H9 (cell line): ENCODE data around the gene ZHX3. TPM values are rescaled to one million over a fixed set of nuclear protein-coding genes. Genes with fewer than 3 reads are reported as not detected.

Experiments
- DNase-seq: peaks from one replicate; pipeline ENCODE4 v3.0.0-alpha.2; 2017
- H2AFZ ChIP-seq: one replicate; pipeline ENCODE4 v1.6.1; 2013; ENCODE audit warnings: mild to moderate bottlenecking, low read length, control low read depth, moderate library complexity
- H2AK5ac ChIP-seq: 2 replicates; pipeline ENCODE4 v1.6.1; 2013; ENCODE audit warnings: low read length, control low read depth, mixed read lengths; ENCODE audit not compliant: insufficient read length
- H2BK120ac ChIP-seq: one replicate; pipeline ENCODE4 v1.6.1; 2013; ENCODE audit warnings: low read depth, mild to moderate bottlenecking, low read length, control low read depth, inconsistent platforms; ENCODE audit not compliant: poor library complexity, severe bottlenecking
- H2BK12ac ChIP-seq: 2 replicates; pipeline ENCODE4 v1.6.1; 2013; ENCODE audit warnings: low read length, control low read depth, mixed read lengths, low read depth; ENCODE audit not compliant: insufficient read length
- H2BK15ac ChIP-seq: 2 replicates; pipeline ENCODE4 v1.6.1; 2013; ENCODE audit warnings: low read depth, low read length, control low read depth
- H2BK20ac ChIP-seq: one replicate; pipeline ENCODE4 v1.6.1; 2013; ENCODE audit warnings: low read depth, mild to moderate bottlenecking, low read length, control low read depth, inconsistent platforms; ENCODE audit not compliant: poor library complexity, severe bottlenecking
- H2BK5ac ChIP-seq: 2 replicates; pipeline ENCODE4 v1.6.1; 2013; ENCODE audit warnings: low read length, control low read depth, mixed read lengths; ENCODE audit not compliant: insufficient read length
- H3K14ac ChIP-seq: 2 replicates; pipeline ENCODE4 v1.6.1; 2013; ENCODE audit warnings: low read length, control low read depth; ENCODE audit not compliant: insufficient read depth
- H3K18ac ChIP-seq: 2 replicates; pipeline ENCODE4 v1.6.1; 2013; ENCODE audit warnings: low read depth, mild to moderate bottlenecking, mixed read lengths, low read length, control low read depth; ENCODE audit not compliant: insufficient read length
- H3K23ac ChIP-seq: 2 replicates; pipeline ENCODE4 v1.6.1; 2013; ENCODE audit warnings: low read length, control low read depth, mixed read lengths, low read depth; ENCODE audit not compliant: insufficient read length
- H3K23me2 ChIP-seq: 2 replicates; pipeline ENCODE4 v1.6.1; 2013; ENCODE audit warnings: low read depth, mild to moderate bottlenecking, mixed read lengths, low read length, control low read depth; ENCODE audit not compliant: insufficient read length, poor library complexity, severe bottlenecking
- H3K27ac ChIP-seq: 2 replicates; pipeline ENCODE4 v1.5.1; 2013; ENCODE audit warnings: low read length, control low read depth, mixed read lengths, low read depth; ENCODE audit not compliant: insufficient read length
- H3K27me3 ChIP-seq: 2 replicates; pipeline ENCODE4 v1.6.1; 2013; ENCODE audit warnings: low read length, control low read depth, inconsistent platforms; ENCODE audit not compliant: insufficient read depth
- H3K4ac ChIP-seq: 2 replicates; pipeline ENCODE4 v1.6.1; 2013; ENCODE audit warnings: low read depth, mild to moderate bottlenecking, control low read depth, inconsistent platforms, low read length, moderate library complexity
- H3K4me1 ChIP-seq: 2 replicates; pipeline ENCODE4 v1.6.1; 2013; ENCODE audit warnings: low read length, control low read depth, inconsistent platforms; ENCODE audit not compliant: insufficient read depth
- H3K4me2 ChIP-seq: 2 replicates; pipeline ENCODE4 v1.6.1; 2013; ENCODE audit warnings: low read length, control low read depth, mixed read lengths; ENCODE audit not compliant: insufficient read length, insufficient read depth
- H3K56ac ChIP-seq: 2 replicates; pipeline ENCODE4 v1.6.1; 2013; ENCODE audit warnings: low read depth, mild to moderate bottlenecking, mixed read lengths, low read length, control low read depth; ENCODE audit not compliant: insufficient read length
- H3K79me1 ChIP-seq: 2 replicates; pipeline ENCODE4 v1.6.1; 2013; ENCODE audit warnings: low read depth, mild to moderate bottlenecking, moderate library complexity, low read length, control low read depth, inconsistent platforms; ENCODE audit not compliant: insufficient read depth, poor library complexity, severe bottlenecking
- H3K79me2 ChIP-seq: 2 replicates; pipeline ENCODE4 v1.6.1; 2013; ENCODE audit warnings: low read length, control low read depth, inconsistent platforms; ENCODE audit not compliant: insufficient read depth
- H3K9ac ChIP-seq: 2 replicates; pipeline ENCODE4 v1.6.1; 2013; ENCODE audit warnings: low read length, control low read depth, mixed read lengths; ENCODE audit not compliant: insufficient read length; ENCODE audit errors: extremely low read depth
- H3K9me3 ChIP-seq: one replicate; pipeline ENCODE4 v1.6.1; 2013; ENCODE audit warnings: low read depth, low read length, inconsistent platforms; ENCODE audit not compliant: control insufficient read depth
- H3T11ph ChIP-seq: one replicate; pipeline ENCODE4 v1.6.1; 2013; ENCODE audit warnings: mild to moderate bottlenecking, low read length, control low read depth, inconsistent platforms
- H4K20me1 ChIP-seq: one replicate; pipeline ENCODE4 v1.6.1; 2013; ENCODE audit not compliant: control insufficient read depth, insufficient read length, insufficient read depth
- H4K5ac ChIP-seq: 2 replicates; pipeline ENCODE4 v1.6.1; 2013; ENCODE audit warnings: low read depth, mild to moderate bottlenecking, mixed read lengths, low read length, control low read depth; ENCODE audit not compliant: insufficient read length
- H4K8ac ChIP-seq: replicated peaks from 2 replicates; pipeline ENCODE4 v1.6.1; 2013; ENCODE audit warnings: low read length, control low read depth, mixed read lengths, low read depth; ENCODE audit not compliant: insufficient read length
- H4K91ac ChIP-seq: 2 replicates; pipeline ENCODE4 v1.6.1; 2013; ENCODE audit warnings: low read depth, mild to moderate bottlenecking, moderate library complexity, mixed read lengths, low read length, control low read depth; ENCODE audit not compliant: insufficient read length
- H3K27ac Mint-ChIP-seq, 3 experiments: 2 replicates in 2 of 3; 3 replicates in 1 of 3; pipeline ENCODE4 v1.8.0; 2020 to 2021; ENCODE audit warnings: mixed read lengths in 3 of 3, mild to moderate bottlenecking in 1 of 3, moderate library complexity in 1 of 3
- H3K27me3 Mint-ChIP-seq: 2 replicates; pipeline ENCODE4 v1.8.0; 2021; ENCODE audit warnings: low read depth, mild to moderate bottlenecking, moderate library complexity, mixed read lengths
- H3K36me3 Mint-ChIP-seq, 3 experiments: 2 replicates in 2 of 3; 3 replicates in 1 of 3; pipeline ENCODE4 v1.8.0; 2020 to 2021; ENCODE audit warnings: low read depth in 3 of 3, mixed read lengths in 3 of 3; ENCODE audit not compliant: insufficient read depth in 1 of 3
- H3K4me1 Mint-ChIP-seq, 2 experiments: 2 replicates each; pipeline ENCODE4 v1.8.0; 2020; ENCODE audit warnings: mixed read lengths in 2 of 2
- H3K4me3 Mint-ChIP-seq, 2 experiments: 2 replicates in 1 of 2; 3 replicates in 1 of 2; pipeline ENCODE4 v1.8.0; 2020 to 2021; ENCODE audit warnings: mild to moderate bottlenecking in 2 of 2, mixed read lengths in 2 of 2, moderate library complexity in 1 of 2
- H3K9me3 Mint-ChIP-seq, 2 experiments: 2 replicates in 1 of 2; 3 replicates in 1 of 2; pipeline ENCODE4 v1.8.0; 2020; ENCODE audit warnings: mild to moderate bottlenecking in 2 of 2, mixed read lengths in 2 of 2, moderate library complexity in 1 of 2
- WGBS: extraction: QIAGEN DNeasy Blood & Tissue Kit; methylation state at CpG from one replicate; pipeline ENCODE4 v1.1.7; 2013; ENCODE audit warnings: missing lambda C conversion rate, low lambda C conversion rate, mixed read lengths; ENCODE audit not compliant: insufficient read length; ENCODE audit errors: extremely low coverage; 5-methylcytosine and 5-hydroxymethylcytosine counted together
- total RNA-seq: library from RNA; stranded (reverse); gene quantifications from 2 replicates; pipeline ENCODE4 v1.2.1, GENCODE V29; 2021
- TF ChIP-seq, protein P1 (sequence below): fragments of 200-600 bp; sonication (generic); conservative IDR thresholded peaks from 3 replicates; pipeline ENCODE4 v1.8.0; 2021; ENCODE audit warnings: antibody characterized with exemption, mild to moderate bottlenecking

Gene ZHX3
- total RNA-seq, 1 experiment from 2014 or later = 4.4 TPM

DNA sequence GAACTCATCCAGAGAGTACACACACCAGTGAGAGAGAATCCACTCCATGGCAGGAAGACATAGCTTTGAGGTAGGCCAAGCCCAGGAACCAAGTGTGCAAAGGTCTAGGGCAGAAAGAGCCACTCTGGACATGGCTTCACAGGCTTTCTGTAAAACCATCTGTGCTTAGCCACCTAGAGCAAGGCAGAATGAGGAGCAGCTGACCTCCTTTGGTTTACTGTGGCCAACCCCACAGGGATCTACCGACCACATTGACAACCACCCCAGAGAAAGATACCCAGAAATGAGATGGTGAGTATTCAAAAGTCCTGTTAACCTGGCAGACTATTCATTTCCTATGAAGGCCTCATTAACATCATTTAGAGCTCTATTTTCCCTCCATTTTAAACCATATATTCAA lies 10.5 kb downstream of the ZHX3 start:
- no peaks in the 10 kb centered on the region for H3K27me3 ChIP-seq
- H3K23me2 ChIP-seq = no peaks in the 10 kb centered on the region
- no peak overlapping the region for H3K4ac ChIP-seq
- no peak overlapping the region for H3K23ac ChIP-seq
- H2BK5ac ChIP-seq = no peak overlapping the region
- Mint-ChIP-seq H3K4me1 (peaks cover 15 to 22% of the 10 kb centered on the region in 2 experiments), H3K4me3 (no peak overlapping the region), H3K27ac (no peak overlapping the region; a peak in 1 of 7 replicates), H3K27me3 (no peaks in the 10 kb centered on the region; the same call in 1 of the 2 replicates), H3K9me3 (0 out of 5 replicates have a peak, but pooled peaks cover 0 to 2% of the 10 kb centered on the region in 2 experiments), H3K36me3 (no peaks in the 10 kb centered on the region)
- H4K5ac ChIP-seq = no peak overlapping the region
- H3K14ac ChIP-seq = no peak overlapping the region
- no peak overlapping the region for H3K9ac ChIP-seq
- no peak overlapping the region for H2AK5ac ChIP-seq
- no CpG with 5 or more reads among the region's 1 CpG for WGBS
- no peak overlapping the region for H3K18ac ChIP-seq
- no peak overlapping the region for H2BK20ac ChIP-seq
- H4K20me1 ChIP-seq = no peaks in the 10 kb centered on the region
- H3K56ac ChIP-seq = no peak overlapping the region
- no peaks in the 10 kb centered on the region for H3K79me1 ChIP-seq
- H2BK120ac ChIP-seq = no peak overlapping the region
- H3K4me1 ChIP-seq = no peaks in the 10 kb centered on the region; the same call in 1 of the 2 replicates
- H3K27ac ChIP-seq = no peak overlapping the region
- no peak overlapping the region for H3T11ph ChIP-seq
- no peaks in the 10 kb centered on the region for H3K9me3 ChIP-seq
- TF ChIP-seq, protein P1, sequence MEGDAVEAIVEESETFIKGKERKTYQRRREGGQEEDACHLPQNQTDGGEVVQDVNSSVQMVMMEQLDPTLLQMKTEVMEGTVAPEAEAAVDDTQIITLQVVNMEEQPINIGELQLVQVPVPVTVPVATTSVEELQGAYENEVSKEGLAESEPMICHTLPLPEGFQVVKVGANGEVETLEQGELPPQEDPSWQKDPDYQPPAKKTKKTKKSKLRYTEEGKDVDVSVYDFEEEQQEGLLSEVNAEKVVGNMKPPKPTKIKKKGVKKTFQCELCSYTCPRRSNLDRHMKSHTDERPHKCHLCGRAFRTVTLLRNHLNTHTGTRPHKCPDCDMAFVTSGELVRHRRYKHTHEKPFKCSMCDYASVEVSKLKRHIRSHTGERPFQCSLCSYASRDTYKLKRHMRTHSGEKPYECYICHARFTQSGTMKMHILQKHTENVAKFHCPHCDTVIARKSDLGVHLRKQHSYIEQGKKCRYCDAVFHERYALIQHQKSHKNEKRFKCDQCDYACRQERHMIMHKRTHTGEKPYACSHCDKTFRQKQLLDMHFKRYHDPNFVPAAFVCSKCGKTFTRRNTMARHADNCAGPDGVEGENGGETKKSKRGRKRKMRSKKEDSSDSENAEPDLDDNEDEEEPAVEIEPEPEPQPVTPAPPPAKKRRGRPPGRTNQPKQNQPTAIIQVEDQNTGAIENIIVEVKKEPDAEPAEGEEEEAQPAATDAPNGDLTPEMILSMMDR = no peak
- DNase-seq = no peak
- H3K79me2 ChIP-seq = no peaks in the 10 kb centered on the region
- H4K8ac ChIP-seq = no peak overlapping the region
- no peak overlapping the region for H2AFZ ChIP-seq
- H2BK15ac ChIP-seq = no peak overlapping the region
- H4K91ac ChIP-seq = no peak overlapping the region
- H2BK12ac ChIP-seq = no peak overlapping the region
- no peak overlapping the region for H3K4me2 ChIP-seq
